GM12865 (cell line): ENCODE measurements around the gene MCHR1.

ENCODE experiments used
- DNase-seq: peaks from one replicate; pipeline ENCODE4 v3.0.0; 2010; ENCODE audit warnings: low read depth
- H3K4me3 ChIP-seq: 2 replicates; pipeline ENCODE4 v1.5.1; 2011; ENCODE audit warnings: mild to moderate bottlenecking, low read depth, low read length, control low read depth
- CTCF ChIP-seq: IDR thresholded peaks from 2 replicates; pipeline ENCODE4 v1.5.1; 2011; ENCODE audit warnings: low read length, control low read depth, low read depth, inconsistent platforms; ENCODE audit not compliant: insufficient read depth; ENCODE audit errors: missing control alignments

The MCHR1 gene

DNA sequence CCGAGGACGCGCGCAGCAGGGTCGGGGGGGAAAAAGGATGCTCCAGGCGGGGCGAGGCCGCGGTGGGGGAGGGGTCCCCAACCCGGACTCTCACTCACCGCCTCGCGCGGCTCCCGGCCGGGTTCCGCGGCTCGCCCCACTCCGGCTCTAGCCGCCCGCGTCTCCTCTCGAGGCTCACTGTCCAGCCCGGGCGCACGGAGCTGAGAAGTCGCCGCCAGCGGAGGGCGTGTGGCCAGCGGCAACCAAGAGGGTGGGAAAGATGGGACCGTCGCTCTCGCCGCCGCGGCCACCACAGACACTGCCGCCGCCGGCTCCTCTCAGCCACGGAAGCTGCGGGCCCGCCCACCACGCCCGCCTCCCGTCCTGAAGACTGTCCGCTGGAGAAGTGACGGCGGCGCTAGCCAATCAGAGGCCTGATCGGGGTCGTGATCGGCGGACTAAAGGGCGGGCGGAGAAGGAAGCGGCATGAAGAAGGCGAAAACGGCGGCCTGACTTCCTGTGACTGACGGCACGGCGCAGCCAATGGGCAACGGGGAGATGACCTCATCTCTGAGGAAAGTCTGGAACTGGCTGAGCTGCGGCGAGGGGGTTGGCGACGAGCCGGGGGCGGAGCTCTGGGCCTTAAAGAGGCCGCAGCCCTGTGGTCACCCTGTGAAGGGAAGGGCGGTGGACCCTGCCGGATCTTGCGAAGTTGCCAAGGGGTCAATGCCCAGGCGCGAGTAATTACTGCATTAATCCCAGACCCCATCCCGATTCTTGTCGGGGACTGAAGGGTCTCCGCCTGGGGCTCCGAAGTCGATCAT, 42.7 kb upstream of the MCHR1 start, which contains the start of gene MRTFA:
Gene MRTFA, minus strand, starts transcription at position 340 of the 803 bp plus-strand sequence.
- peak; percentile 100 for DNase-seq
- no peak for TF ChIP-seq CTCF
- H3K4me3 ChIP-seq, result peak within 1 kb of the TSS; percentile 77

- no peak for TF ChIP-seq CTCF
- peak; percentile 47 for DNase-seq
- peak overlapping the region; percentile 64 for H3K4me3 ChIP-seq
Measured at GRCh38 chr22:40637183-40638150, 41.8 kb upstream of the MCHR1 start.

DNA sequence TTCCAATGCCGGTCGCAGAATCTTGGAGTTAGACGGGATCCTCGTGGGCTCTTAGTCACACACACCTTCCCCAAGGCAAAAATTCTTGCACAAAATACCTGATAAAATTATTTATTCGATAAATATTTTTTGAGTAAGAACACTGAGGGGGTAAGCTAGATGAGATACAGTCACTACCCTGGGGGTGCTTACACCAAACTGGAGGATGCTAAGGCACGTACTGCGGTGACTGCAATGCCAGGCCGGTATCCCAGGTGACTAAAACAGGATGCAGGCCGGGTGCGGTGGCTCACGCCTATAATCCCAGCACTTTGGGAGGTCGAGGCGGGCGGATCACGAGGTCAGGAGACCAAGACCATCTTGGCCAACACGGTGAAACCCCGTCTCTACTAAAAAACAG, 41.0 kb upstream of the MCHR1 start:
- no peak overlapping the region for H3K4me3 ChIP-seq
- DNase-seq, result no peak
- TF ChIP-seq CTCF, result no peak

GRCh38 chr22:40641269-40641668, 38.0 kb upstream of the MCHR1 start:
- no peak overlapping the region for H3K4me3 ChIP-seq
- no peak for DNase-seq
- no peak for TF ChIP-seq CTCF

DNA sequence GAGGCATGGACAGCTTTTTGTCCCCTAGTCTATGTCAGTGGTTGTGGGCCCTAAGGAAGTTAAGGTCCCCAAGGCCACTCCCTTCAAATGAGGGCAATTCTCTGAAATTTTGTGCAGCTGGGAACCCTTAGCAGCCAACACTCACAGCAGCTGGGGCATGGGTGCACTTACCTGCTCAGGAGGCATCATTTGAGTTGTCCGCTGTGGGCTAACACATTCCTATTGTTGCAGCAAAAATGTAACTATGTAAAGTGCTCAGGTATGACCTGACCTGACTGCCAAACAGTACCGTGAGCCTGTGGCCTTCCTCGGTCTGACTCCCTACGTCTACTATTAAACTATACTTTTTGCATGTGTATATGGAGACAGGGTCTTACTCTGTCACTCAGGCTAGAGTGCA, 37.0 kb upstream of the MCHR1 start:
- H3K4me3 ChIP-seq, result no peak overlapping the region
- no peak for TF ChIP-seq CTCF
- DNase-seq, result no peak

DNA sequence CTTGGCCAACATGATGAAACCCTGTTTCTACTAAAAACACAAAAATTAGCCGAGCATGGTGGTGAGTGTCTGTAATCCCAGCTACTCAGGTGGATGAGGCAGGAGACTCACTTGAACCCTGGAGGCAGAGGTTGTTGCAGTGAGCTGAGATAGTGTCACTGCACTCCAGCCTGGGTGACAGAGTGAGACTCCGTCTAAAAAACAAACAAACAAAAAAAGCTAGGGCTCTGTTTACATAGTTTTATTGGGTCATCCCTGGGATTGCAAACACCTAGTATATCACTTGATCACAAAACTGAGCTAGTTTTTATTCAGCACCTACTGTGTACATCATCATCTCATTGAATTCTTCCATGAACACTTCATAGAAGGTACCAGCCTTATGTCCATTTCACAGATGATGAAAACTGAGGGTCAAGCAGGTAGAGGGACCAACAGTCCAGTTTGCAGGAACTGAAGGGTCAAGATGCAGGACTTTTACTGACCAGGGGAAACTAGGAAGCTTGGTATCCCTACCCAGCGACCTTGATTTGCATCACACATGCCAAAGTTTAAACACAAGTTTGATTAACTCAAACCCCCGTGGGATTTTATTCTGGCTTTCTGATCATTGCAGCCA, 33.6 kb upstream of the MCHR1 start:
- DNase-seq, result no peak
- H3K4me3 ChIP-seq, result no peak overlapping the region
- no peak for TF ChIP-seq CTCF
